ENCODE results near the gene ACAP3. TPM values are rescaled to one million over a fixed set of nuclear protein-coding genes. Genes with fewer than 3 reads are reported as not detected.

The ACAP3 gene
- total RNA-seq, 1 donor from 2014 or later = 50.6 TPM

- TF ChIP-seq CTCF (IDR thresholded peaks at IDR 0.05) = no peak
- Histone ChIP-seq H3K9me3 (no peaks in the 10 kb centered on the region), H3K36me3 (peaks cover 12% of the 10 kb centered on the region), H3K27ac (peak overlapping the region; percentile 87), H3K27me3 (ENCODE audit: low read depth) (no peaks in the 10 kb centered on the region), H3K4me3 (peak overlapping the region; percentile 93), H3K4me1 (peaks cover 40% of the 10 kb centered on the region)
- ATAC-seq (peak in 1 of 2 donors; percentile 1), DNase-seq (no peak)
- intact Hi-C loops (cut with DNase I) = no loop called here
Observed at GRCh38 chr1:1273209-1273511, 34.6 kb downstream of the ACAP3 start.

GRCh38 chr1:1272341-1273208 is 35.2 kb downstream of the ACAP3 start:
- DNase-seq (peak; percentile 65), ATAC-seq (peak; percentile 38)
- Histone ChIP-seq H3K4me3 (peak overlapping the region; percentile 93), H3K27me3 (ENCODE audit: low read depth) (no peaks in the 10 kb centered on the region), H3K27ac (peak overlapping the region; percentile 87), H3K36me3 (peaks cover 18% of the 10 kb centered on the region), H3K4me1 (peaks cover 40% of the 10 kb centered on the region), H3K9me3 (no peaks in the 10 kb centered on the region)
- no peak for TF ChIP-seq CTCF (IDR thresholded peaks at IDR 0.05)
- intact Hi-C loops (cut with DNase I) = no loop called here

- H3K36me3 ChIP-seq = peaks cover 36% of the 10 kb centered on the region
- no peak for TF ChIP-seq CTCF (IDR thresholded peaks at IDR 0.05)
- H3K4me3 ChIP-seq = peak overlapping the region; percentile 17
- H3K4me1 ChIP-seq = peaks cover 40% of the 10 kb centered on the region
- intact Hi-C loops (cut with DNase I) = no loop called here
- DNase-seq (no peak), ATAC-seq (no peak)
- H3K27ac ChIP-seq = no peak overlapping the region
- H3K27me3 ChIP-seq (ENCODE audit: low read depth) = no peaks in the 10 kb centered on the region
- no peaks in the 10 kb centered on the region for H3K9me3 ChIP-seq
Observed at GRCh38 chr1:1270813-1271212, 36.9 kb downstream of the ACAP3 start.

- H3K27ac ChIP-seq = no peak overlapping the region
- no peak for DNase-seq
- H3K36me3 ChIP-seq = peaks cover 57% of the 10 kb centered on the region
- H3K4me1 ChIP-seq = peaks cover 31% of the 10 kb centered on the region
- TF ChIP-seq CTCF (IDR thresholded peaks at IDR 0.05) = no peak
- no peak for ATAC-seq
- H3K27me3 ChIP-seq (ENCODE audit: low read depth) = no peaks in the 10 kb centered on the region
- no peak overlapping the region for H3K4me3 ChIP-seq
- H3K9me3 ChIP-seq = no peaks in the 10 kb centered on the region
- intact Hi-C loops (cut with DNase I) = no loop called here
Observed at GRCh38 chr1:1268284-1268682, 39.4 kb downstream of the ACAP3 start.

- no peak for TF ChIP-seq CTCF (IDR thresholded peaks at IDR 0.05)
- no peak for DNase-seq
- H3K27ac ChIP-seq = no peak overlapping the region
- H3K27me3 ChIP-seq (ENCODE audit: low read depth) = no peaks in the 10 kb centered on the region
- H3K4me1 ChIP-seq = peaks cover 29% of the 10 kb centered on the region
- intact Hi-C loops (cut with DNase I) = no loop called here
- no peaks in the 10 kb centered on the region for H3K9me3 ChIP-seq
- no peak overlapping the region for H3K4me3 ChIP-seq
- ATAC-seq = no peak
- peaks cover 63% of the 10 kb centered on the region for H3K36me3 ChIP-seq
Observed at GRCh38 chr1:1267488-1268283, 40.0 kb downstream of the ACAP3 start.

Data from lower lobe of right lung (tissue), 2 donors.